Activated T-helper 1 cell treated with anti-CD3 and anti-CD28 coated beads, Interleukin-12 subunit alpha, Interleukin-12 subunit beta, Interleukin-2, Interleukin-4 antibody, amounts not matched to agents 30 ng/mL and 10 ng/mL and 1 ng/mL, durations not matched to agents 14 hours and 24 hours and 36 hours (primary cell): ENCODE data around the gene ISM2. TPM values are rescaled to one million over a fixed set of nuclear protein-coding genes. Genes with fewer than 3 reads are reported as not detected.

Experiments
- DNase-seq: peaks from one replicate; pipeline ENCODE4 v3.0.0; 2021; ENCODE audit warnings: low spot score
- H3K27ac Mint-ChIP-seq: one replicate; pipeline ENCODE4 v1.8.0; 2021; ENCODE audit warnings: mild to moderate bottlenecking, mixed read lengths
- H3K27me3 Mint-ChIP-seq: one replicate; pipeline ENCODE4 v1.8.0; 2022; ENCODE audit warnings: mild to moderate bottlenecking, moderate library complexity, mixed read lengths; ENCODE audit not compliant: insufficient read depth
- H3K36me3 Mint-ChIP-seq: one replicate; pipeline ENCODE4 v1.8.0; 2021; ENCODE audit warnings: low read depth, mixed read lengths
- H3K4me1 Mint-ChIP-seq: one replicate; pipeline ENCODE4 v1.8.0; 2021; ENCODE audit warnings: low read depth, mixed read lengths
- H3K4me3 Mint-ChIP-seq: one replicate; pipeline ENCODE4 v1.8.0; 2021; ENCODE audit warnings: mild to moderate bottlenecking, moderate library complexity, mixed read lengths
- H3K9me3 Mint-ChIP-seq: one replicate; pipeline ENCODE4 v1.8.0; 2021; ENCODE audit warnings: mixed read lengths
- intact Hi-C: fragments of 100-400 bp; cut with micrococcal nuclease; formaldehyde crosslinking; loops from one replicate; pipeline ENCODE4 v1.15.1; 2024
- total RNA-seq: library from RNA; stranded (reverse); gene quantifications from 2 replicates; pipeline ENCODE4 v1.2.3, GENCODE V29; 2022

Gene ISM2
- total RNA-seq, 1 donor from 2014 or later = 0.08 TPM

- H3K36me3 Mint-ChIP-seq = no peaks in the 10 kb centered on the region
- no peak for DNase-seq
- H3K9me3 Mint-ChIP-seq = no peaks in the 10 kb centered on the region
- intact Hi-C loops = no loop called here
- H3K27ac Mint-ChIP-seq = no peak overlapping the region
- no peak overlapping the region for H3K4me3 Mint-ChIP-seq
- H3K27me3 Mint-ChIP-seq = peaks cover 5% of the 10 kb centered on the region
- no peaks in the 10 kb centered on the region for H3K4me1 Mint-ChIP-seq
Measured at GRCh38 chr14:77475432-77476115, 23.0 kb downstream of the ISM2 start.

- Mint-ChIP-seq H3K36me3 (peaks cover 2% of the 10 kb centered on the region), H3K4me1 (no peaks in the 10 kb centered on the region), H3K9me3 (no peaks in the 10 kb centered on the region), H3K4me3 (no peak overlapping the region), H3K27me3 (peaks cover 3% of the 10 kb centered on the region), H3K27ac (no peak overlapping the region)
- no peak for DNase-seq
- intact Hi-C loops = no loop called here
Measured at GRCh38 chr14:77474479-77475177, 24.0 kb downstream of the ISM2 start.

- Mint-ChIP-seq H3K27me3 (peaks cover 3% of the 10 kb centered on the region), H3K27ac (no peak overlapping the region), H3K4me1 (no peaks in the 10 kb centered on the region), H3K9me3 (no peaks in the 10 kb centered on the region), H3K36me3 (peaks cover 9% of the 10 kb centered on the region), H3K4me3 (no peak overlapping the region)
- intact Hi-C loops = no loop called here
- DNase-seq = no peak
Measured at GRCh38 chr14:77473921-77474320, 24.7 kb downstream of the ISM2 start.

- no peak for DNase-seq
- Mint-ChIP-seq H3K27me3 (peaks cover 3% of the 10 kb centered on the region), H3K4me1 (no peaks in the 10 kb centered on the region), H3K4me3 (no peak overlapping the region), H3K9me3 (no peaks in the 10 kb centered on the region), H3K36me3 (peaks cover 25% of the 10 kb centered on the region), H3K27ac (no peak overlapping the region)
- intact Hi-C loops = no loop called here
Measured at GRCh38 chr14:77470224-77470870, 28.3 kb downstream of the ISM2 start.

- Mint-ChIP-seq H3K9me3 (no peaks in the 10 kb centered on the region), H3K27me3 (peaks cover 3% of the 10 kb centered on the region), H3K27ac (no peak overlapping the region), H3K36me3 (peaks cover 33% of the 10 kb centered on the region), H3K4me3 (no peak overlapping the region), H3K4me1 (no peaks in the 10 kb centered on the region)
- intact Hi-C loops = no loop called here
- DNase-seq = no peak
Measured at GRCh38 chr14:77469539-77469938, 29.1 kb downstream of the ISM2 start.

GRCh38 chr14:77469067-77469505, 29.5 kb downstream of the ISM2 start:
- no peak overlapping the region for H3K4me3 Mint-ChIP-seq
- no peaks in the 10 kb centered on the region for H3K9me3 Mint-ChIP-seq
- H3K4me1 Mint-ChIP-seq = no peaks in the 10 kb centered on the region
- no peak for DNase-seq
- H3K27ac Mint-ChIP-seq = no peak overlapping the region
- no peaks in the 10 kb centered on the region for H3K27me3 Mint-ChIP-seq
- peaks cover 36% of the 10 kb centered on the region for H3K36me3 Mint-ChIP-seq
- intact Hi-C loops = no loop called here

GRCh38 chr14:77467801-77468200, 30.8 kb downstream of the ISM2 start:
- no peak for DNase-seq
- no peaks in the 10 kb centered on the region for H3K4me1 Mint-ChIP-seq
- H3K27me3 Mint-ChIP-seq = no peaks in the 10 kb centered on the region
- no peak overlapping the region for H3K4me3 Mint-ChIP-seq
- H3K27ac Mint-ChIP-seq = no peak overlapping the region
- intact Hi-C loops = no loop called here
- H3K36me3 Mint-ChIP-seq = peaks cover 42% of the 10 kb centered on the region
- H3K9me3 Mint-ChIP-seq = no peaks in the 10 kb centered on the region

GRCh38 chr14:77459072-77459723, 39.4 kb downstream of the ISM2 start:
- intact Hi-C loops = loop anchor here (1.0 to 10.0 kb wide), 4 partner anchors 40 to 497 kb away; partner anchors contain the start of gene ISM2
- peaks cover 42% of the 10 kb centered on the region for H3K36me3 Mint-ChIP-seq

GRCh38 chr14:77458249-77458950, 40.2 kb downstream of the ISM2 start:
- H3K27me3 Mint-ChIP-seq = no peaks in the 10 kb centered on the region
- H3K4me3 Mint-ChIP-seq = peak overlapping the region; percentile 100
- no peaks in the 10 kb centered on the region for H3K9me3 Mint-ChIP-seq
- intact Hi-C loops = loop anchor here (2.0 to 10.0 kb wide), 3 partner anchors 40 to 496 kb away; partner anchors contain the start of gene ISM2
- H3K4me1 Mint-ChIP-seq = peaks cover 29% of the 10 kb centered on the region
- H3K27ac Mint-ChIP-seq = peak overlapping the region; percentile 100
- H3K36me3 Mint-ChIP-seq = peaks cover 38% of the 10 kb centered on the region
- peak; percentile 32 for DNase-seq

More at GRCh38 chr14:77459072-77459723, 39.4 kb downstream of the ISM2 start:
- Mint-ChIP-seq H3K4me3 (peak overlapping the region; percentile 100), H3K27ac (peak overlapping the region; percentile 83), H3K9me3 (no peaks in the 10 kb centered on the region), H3K4me1 (peaks cover 29% of the 10 kb centered on the region), H3K27me3 (no peaks in the 10 kb centered on the region)
- DNase-seq = peak; percentile 51

- Mint-ChIP-seq H3K9me3 (no peaks in the 10 kb centered on the region), H3K4me1 (peaks cover 29% of the 10 kb centered on the region), H3K27me3 (no peaks in the 10 kb centered on the region), H3K27ac (peak within 1 kb of the TSS; percentile 100), H3K4me3 (peak within 1 kb of the TSS; percentile 100), H3K36me3 (peaks cover 36% of the 10 kb centered on the region)
- intact Hi-C loops = loop anchor here (1.0 to 10.0 kb wide), 13 partner anchors 41 to 1305 kb away; partner anchors contain the start of genes ADCK1, ALKBH1, CIPC and GSTZ1
- peak; percentile 92 for DNase-seq
Measured at GRCh38 chr14:77457522-77458248, 40.9 kb downstream of the ISM2 start, which contains the start of the genes AHSA1 and VIPAS39. TSS of gene AHSA1 (plus strand) at chr14:77458093. CDS start at chr14:77458190, 97 bp downstream. TSS of gene VIPAS39 (minus strand) at chr14:77457601. CDS start at chr14:77454102, 3,499 bp downstream.

GRCh38 chr14:77457115-77457521, 41.5 kb downstream of the ISM2 start:
- Mint-ChIP-seq H3K27ac (peak overlapping the region; percentile 100), H3K36me3 (peaks cover 31% of the 10 kb centered on the region), H3K4me1 (peaks cover 29% of the 10 kb centered on the region), H3K27me3 (no peaks in the 10 kb centered on the region), H3K4me3 (peak overlapping the region; percentile 100), H3K9me3 (no peaks in the 10 kb centered on the region)
- no peak for DNase-seq
- intact Hi-C loops = loop anchor here (1.0 to 10.0 kb wide), 12 partner anchors 80 to 1304 kb away; partner anchors contain the start of genes ADCK1, ALKBH1, CIPC and GSTZ1
